ENCODE measurements around the gene TRIM24. TPM values are rescaled to one million over a fixed set of nuclear protein-coding genes. Genes with fewer than 3 reads are reported as not detected.

TRIM24 gene
- total and polyA plus RNA-seq, 2 of the 13 experiments (the other 11 are each of a cell fraction or from before 2014, with no cell fraction given): 100 to 106 TPM

GRCh38 chr7:138458576-138459412 is 1.3 kb upstream of the TRIM24 start:
- ChIA-PET POLR2A (interaction anchor here (1.9 kb wide), 1 partner anchor 107 kb away, joined by 5 read pairs; no protein-coding TSS in a partner anchor), CTCF (ENCODE audit: low intra/inter-chr PET ratio, low total read pairs) (no interaction called here)
- no peak for FAIRE-seq
- WGBS (ENCODE audit: low lambda C conversion rate): 95% methylated on average over 18 of the region's 18 CpGs
- peaks cover 40% of the 10 kb centered on the region for H3K4me1 ChIP-seq (ENCODE audit: insufficient read depth, low read length)
- H3K4me3 ChIP-seq (replicated peaks in 1 of 3; ENCODE audit: insufficient read depth in 1 of 3, low read depth in 2 of 3, low read length in 3 of 3): no peak overlapping the region; a peak in 2 of 6 replicates
- intact Hi-C loops (cut with micrococcal nuclease; ENCODE audit: unreplicated experiment) (loop anchor here (2.0 kb wide), 1 partner anchor 62 kb away; no protein-coding TSS in a partner anchor), in situ Hi-C loops (cut with HindIII; ENCODE audit: extremely low pct_ligation_motif_present, low pct_unique_long_range_greater_than_20kb) (no loop called here)
- peak overlapping the region; percentile 76 for H3K27ac ChIP-seq (ENCODE audit: extremely low read length, insufficient read depth, low read length)
- H3K79me2 ChIP-seq (ENCODE audit: insufficient read depth, low read length): peaks cover 44% of the 10 kb centered on the region
- no peak for DNase-seq (ENCODE audit: low spot score)
- peak overlapping the region; percentile 73 for H3K4me2 ChIP-seq (ENCODE audit: low read depth, low read length)
- TF ChIP-seq RAD51 (IDR thresholded peaks at IDR 0.05; ENCODE audit: borderline replicate concordance): no peak
- TF ChIP-seq ZNF335 (CRISPR knock-in tag; IDR thresholded peaks at IDR 0.05): no peak
- TF ChIP-seq ZBTB38 (CRISPR knock-in tag; IDR thresholded peaks at IDR 0.05): peak; percentile 81
- TF ChIP-seq, protein P1, sequence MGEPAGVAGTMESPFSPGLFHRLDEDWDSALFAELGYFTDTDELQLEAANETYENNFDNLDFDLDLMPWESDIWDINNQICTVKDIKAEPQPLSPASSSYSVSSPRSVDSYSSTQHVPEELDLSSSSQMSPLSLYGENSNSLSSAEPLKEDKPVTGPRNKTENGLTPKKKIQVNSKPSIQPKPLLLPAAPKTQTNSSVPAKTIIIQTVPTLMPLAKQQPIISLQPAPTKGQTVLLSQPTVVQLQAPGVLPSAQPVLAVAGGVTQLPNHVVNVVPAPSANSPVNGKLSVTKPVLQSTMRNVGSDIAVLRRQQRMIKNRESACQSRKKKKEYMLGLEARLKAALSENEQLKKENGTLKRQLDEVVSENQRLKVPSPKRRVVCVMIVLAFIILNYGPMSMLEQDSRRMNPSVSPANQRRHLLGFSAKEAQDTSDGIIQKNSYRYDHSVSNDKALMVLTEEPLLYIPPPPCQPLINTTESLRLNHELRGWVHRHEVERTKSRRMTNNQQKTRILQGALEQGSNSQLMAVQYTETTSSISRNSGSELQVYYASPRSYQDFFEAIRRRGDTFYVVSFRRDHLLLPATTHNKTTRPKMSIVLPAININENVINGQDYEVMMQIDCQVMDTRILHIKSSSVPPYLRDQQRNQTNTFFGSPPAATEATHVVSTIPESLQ (CRISPR knock-in tag; conservative IDR thresholded peaks at IDR 0.05): 0 out of 2 replicates have a peak, but pooled peaks have one; percentile 16
- TF ChIP-seq POLR2G (IDR thresholded peaks at IDR 0.05; ENCODE audit: low read depth, low read length): 0 out of 2 replicates have a peak, but pooled peaks have one; percentile 26
- TF ChIP-seq, protein P2, sequence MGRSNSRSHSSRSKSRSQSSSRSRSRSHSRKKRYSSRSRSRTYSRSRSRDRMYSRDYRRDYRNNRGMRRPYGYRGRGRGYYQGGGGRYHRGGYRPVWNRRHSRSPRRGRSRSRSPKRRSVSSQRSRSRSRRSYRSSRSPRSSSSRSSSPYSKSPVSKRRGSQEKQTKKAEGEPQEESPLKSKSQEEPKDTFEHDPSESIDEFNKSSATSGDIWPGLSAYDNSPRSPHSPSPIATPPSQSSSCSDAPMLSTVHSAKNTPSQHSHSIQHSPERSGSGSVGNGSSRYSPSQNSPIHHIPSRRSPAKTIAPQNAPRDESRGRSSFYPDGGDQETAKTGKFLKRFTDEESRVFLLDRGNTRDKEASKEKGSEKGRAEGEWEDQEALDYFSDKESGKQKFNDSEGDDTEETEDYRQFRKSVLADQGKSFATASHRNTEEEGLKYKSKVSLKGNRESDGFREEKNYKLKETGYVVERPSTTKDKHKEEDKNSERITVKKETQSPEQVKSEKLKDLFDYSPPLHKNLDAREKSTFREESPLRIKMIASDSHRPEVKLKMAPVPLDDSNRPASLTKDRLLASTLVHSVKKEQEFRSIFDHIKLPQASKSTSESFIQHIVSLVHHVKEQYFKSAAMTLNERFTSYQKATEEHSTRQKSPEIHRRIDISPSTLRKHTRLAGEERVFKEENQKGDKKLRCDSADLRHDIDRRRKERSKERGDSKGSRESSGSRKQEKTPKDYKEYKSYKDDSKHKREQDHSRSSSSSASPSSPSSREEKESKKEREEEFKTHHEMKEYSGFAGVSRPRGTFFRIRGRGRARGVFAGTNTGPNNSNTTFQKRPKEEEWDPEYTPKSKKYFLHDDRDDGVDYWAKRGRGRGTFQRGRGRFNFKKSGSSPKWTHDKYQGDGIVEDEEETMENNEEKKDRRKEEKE (IDR thresholded peaks at IDR 0.05): no peak
- TF ChIP-seq ZNF263 (CRISPR knock-in tag; IDR thresholded peaks at IDR 0.05): no peak
- H3K36me3 ChIP-seq (replicated peaks in 1 of 2; ENCODE audit: control insufficient read depth in 1 of 2, insufficient read depth in 2 of 2, low read length in 2 of 2): 0 out of 5 replicates have a peak, but pooled peaks cover 0 to 5% of the 10 kb centered on the region in 2 experiments
- ATAC-seq: no peak
- H3K9me3 ChIP-seq (ENCODE audit: low read length): no peaks in the 10 kb centered on the region
- peaks cover 15% of the 10 kb centered on the region for H4K20me1 ChIP-seq (ENCODE audit: insufficient read depth, low read length)
- no peak overlapping the region for H3K9ac ChIP-seq (ENCODE audit: insufficient read depth, low read depth, low read length)
- no peak overlapping the region for H2AFZ ChIP-seq (ENCODE audit: low read length)
- BruUV-seq (replicated peaks): no TSS peak
- H3K27me3 ChIP-seq (ENCODE audit: control insufficient read depth in 1 of 2, insufficient read depth in 2 of 2, low read length in 2 of 2): peaks cover 0 to 3% of the 10 kb centered on the region in 2 experiments; a peak in 1 of 5 replicates
